ENCODE data around the gene ACTMAP.

Gene ACTMAP

GRCh38 chr19:40717880-40718773 lies 32.1 kb downstream of the ACTMAP start:
- DNase-seq: no peak

- DNase-seq: no peak
Measured at GRCh38 chr19:40717325-40717879, 32.9 kb downstream of the ACTMAP start.

GRCh38 chr19:40716482-40717324 lies 33.6 kb downstream of the ACTMAP start, which contains the start of the genes COQ8B and ITPKC:
TSS of gene COQ8B (minus strand) at chr19:40716886. CDS start at chr19:40714632, 2,254 bp downstream.
TSS of gene ITPKC (plus strand) at chr19:40717112. CDS start at chr19:40717136, 24 bp downstream.
- peak; percentile 99 for DNase-seq

DNA sequence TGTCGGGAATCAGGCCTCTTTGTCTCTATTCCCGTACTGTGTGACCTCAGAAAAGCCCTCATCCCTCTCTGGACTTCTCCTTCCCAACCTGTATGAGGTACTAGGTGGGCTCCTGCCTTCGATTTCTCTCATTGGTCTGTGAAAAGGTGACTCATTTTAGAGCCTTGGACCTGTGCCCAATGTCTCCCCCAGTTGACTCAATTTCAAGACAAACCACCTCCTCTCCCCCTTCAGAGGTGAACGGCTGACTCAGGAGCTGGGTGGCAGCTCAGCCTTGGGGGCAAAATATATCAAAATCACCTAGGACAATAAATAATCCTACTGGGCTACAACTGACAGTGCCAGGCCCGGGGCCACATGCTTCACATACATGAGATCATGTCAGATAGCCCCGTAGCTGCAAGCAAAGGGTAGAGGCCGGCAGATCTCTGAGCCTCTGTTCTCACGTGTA lies 34.2 kb downstream of the ACTMAP start:
- DNase-seq: peak; percentile 60

DNA sequence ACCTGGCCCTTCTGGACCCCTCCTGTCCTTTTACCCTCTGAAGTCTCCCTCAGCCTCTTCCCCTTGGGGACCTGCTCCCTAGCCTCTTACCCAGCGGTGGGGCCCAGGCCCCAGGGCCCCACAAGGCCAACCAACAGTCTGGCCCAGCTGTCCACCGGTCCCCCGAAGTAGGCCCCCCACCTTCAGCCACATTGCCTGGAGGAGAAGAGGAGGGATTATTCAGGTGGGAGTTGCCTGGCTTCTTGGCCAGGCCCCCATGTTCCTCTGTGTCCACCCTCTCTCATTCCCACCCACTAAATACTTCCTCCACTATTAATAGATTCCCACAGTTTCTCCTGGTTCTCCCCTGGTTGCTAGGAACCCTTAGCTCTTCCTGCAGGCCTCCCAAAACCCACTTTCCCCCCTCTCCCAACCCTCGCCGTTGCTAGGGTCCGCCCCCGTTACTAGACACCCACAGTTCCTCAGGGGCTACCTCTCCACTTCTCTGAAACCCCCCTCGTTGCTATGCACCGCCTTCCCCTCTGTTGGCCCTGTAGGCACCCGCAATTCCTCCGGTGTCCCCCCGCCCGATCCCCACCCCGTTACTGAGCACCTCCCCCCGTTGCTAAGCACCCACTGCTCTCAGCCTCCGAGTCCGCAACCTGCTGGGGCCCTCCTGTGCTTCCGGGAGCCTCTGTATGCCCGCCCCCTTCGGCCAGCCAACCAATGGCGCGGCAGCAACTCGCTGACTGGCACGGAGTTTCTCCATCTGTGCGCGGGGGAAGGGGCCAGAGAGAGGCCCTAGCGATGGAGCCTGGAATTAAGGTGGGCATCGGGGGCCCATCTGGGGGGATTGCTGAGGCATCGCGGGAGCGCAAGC lies 35.6 kb downstream of the ACTMAP start:
- peak; percentile 97 for DNase-seq

DNA sequence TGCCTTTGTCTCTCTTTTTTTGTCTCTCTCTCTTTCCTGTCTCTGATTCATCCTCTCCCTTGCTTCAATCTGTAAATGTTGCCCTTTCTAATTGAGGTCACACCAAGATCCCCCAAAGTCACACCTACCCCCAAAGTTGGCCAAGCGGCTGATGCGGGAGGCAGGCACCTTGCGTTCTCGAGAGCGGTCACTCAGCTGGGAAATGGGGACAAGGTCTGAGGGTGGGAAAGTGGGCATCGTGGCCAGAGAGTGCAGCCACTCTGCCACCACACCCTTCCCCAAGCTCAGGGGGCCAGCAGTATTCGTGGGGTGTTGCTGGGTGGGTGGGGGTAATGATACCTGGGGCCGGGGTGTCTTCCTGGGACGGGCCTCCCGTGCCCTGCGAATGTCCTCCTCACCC lies 36.3 kb downstream of the ACTMAP start:
- no peak for DNase-seq

- no peak for DNase-seq
Measured at GRCh38 chr19:40709817-40710216, 40.5 kb downstream of the ACTMAP start.

DNA sequence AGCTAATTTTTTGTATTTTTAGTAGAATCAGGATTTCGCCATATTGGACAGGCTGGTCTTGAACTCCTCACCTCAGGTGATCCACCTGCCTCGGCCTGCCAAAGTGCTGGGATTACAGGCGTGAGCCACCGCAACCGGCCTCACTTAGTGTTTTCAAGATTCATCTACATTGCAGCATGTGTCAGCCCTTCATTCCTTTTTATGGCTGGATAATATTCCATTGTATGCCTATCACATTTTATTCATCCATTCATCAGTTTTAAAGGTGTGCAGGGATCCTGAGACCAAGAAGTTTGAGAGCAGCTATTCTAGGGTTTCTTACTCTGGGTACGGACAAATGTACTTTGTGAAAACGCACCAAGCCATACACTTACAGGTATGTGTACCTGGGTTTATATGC lies 42.7 kb downstream of the ACTMAP start:
- DNase-seq: no peak

DNA sequence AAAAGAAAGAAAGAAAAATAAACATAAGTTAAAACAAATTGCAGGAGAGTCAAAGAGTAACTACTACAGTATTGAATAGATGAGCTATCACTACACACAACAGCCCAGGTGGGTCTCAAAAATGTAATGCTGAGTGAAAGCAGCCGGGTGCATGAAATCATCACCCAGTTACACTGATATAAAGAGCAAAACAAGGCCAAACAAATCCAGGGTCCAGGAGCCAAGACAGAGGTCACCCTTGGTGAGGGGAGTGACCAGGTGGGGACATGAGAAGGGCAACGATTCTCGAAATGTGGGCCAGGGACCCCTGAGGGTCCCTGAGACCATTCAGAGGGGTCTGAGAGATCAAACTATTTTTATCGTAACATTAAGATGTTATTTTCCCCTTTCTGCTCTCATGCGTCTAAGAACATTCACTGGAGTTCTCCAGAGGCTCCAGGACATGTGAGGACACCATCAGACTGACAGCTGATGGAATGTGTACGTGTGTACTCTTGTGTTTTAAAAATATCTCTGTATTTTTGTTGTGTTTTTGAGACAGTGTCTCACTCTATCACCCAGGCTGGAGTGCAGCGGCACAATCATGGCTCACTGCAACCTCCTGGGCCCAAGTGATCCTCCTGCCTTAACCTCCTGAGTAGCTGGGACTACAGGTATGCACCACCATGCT lies 44.2 kb downstream of the ACTMAP start:
- no peak for DNase-seq

DNA sequence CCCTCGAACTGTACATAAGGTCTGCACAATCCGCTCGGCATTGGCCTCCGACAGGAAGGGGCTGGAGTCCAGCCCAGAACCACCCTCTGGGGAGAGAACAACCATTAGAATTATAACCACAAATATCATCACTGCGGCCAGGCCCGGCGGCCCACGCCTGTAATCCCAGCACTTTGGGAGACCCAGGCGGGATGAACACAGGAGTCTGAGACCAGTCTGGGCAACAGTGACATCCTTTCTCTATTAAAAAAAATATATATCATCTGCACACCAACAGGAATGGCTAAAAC lies 45.0 kb downstream of the ACTMAP start:
- no peak for DNase-seq

DNA sequence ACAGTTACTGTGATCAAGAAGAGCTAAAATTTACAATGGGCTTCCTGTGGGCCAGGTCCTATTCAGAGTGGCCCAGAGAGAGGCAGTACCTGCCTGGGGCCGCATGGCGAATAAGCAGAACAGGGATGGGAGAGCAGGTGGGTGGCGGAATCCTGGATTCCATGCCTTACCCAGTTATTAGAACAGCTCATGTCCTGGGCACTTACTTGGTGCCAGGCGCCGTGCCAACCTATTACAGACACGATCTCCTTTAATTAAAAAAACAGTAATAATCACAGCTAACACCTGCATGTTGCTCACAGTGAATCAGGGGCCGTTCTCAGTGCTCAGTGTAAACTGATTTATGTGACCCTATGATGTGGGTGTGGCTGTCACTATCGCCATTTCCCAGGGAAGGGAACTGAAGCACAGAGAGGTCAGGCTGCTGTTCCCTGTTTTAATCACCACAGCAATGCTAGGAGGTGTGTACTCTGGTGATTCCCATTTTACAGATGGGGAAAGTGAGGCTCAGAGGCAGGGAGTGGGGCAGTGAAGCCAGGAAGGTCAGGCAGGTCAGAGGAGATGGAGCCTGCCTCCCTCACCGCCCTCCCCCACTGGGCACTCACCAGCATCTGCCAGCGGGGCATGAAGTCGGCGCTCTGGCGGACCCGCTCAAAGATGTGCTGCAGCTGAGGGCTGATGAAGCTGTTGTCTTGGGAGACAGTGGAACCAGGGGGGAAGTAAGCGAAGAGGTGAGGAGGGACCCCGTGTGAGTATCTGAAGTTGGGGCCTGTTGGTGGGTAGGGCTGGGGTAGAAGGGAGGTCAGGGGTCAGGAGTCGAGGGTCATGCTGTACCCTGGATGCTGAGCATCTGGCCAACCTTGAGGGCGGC lies 45.6 kb downstream of the ACTMAP start:
- DNase-seq: no peak

- no peak for DNase-seq
Measured at GRCh38 chr19:40703029-40703755, 47.1 kb downstream of the ACTMAP start.

GRCh38 chr19:40702337-40703012 lies 47.8 kb downstream of the ACTMAP start:
- no peak for DNase-seq

DNA sequence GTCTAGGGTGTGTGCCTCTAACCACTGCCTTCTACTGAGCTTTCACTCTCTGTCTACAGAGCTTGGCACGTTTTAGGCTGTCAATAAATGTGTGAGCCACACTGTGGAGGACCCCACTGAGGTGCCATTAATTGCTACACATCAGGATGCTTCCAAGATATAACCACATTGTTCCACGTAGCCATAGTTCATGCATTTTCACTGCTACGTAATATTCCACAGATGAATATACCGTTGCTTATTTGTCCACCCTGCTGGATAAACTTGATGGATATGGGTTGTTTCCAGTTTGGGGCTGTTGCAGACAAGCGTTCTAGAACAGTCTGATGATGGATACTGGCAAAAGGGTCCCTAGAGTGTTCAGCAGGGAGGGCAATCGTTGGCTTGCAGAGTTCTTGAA lies 48.5 kb downstream of the ACTMAP start:
- DNase-seq: no peak

- DNase-seq: no peak
Measured at GRCh38 chr19:40700083-40700482, 50.2 kb downstream of the ACTMAP start.

DNA sequence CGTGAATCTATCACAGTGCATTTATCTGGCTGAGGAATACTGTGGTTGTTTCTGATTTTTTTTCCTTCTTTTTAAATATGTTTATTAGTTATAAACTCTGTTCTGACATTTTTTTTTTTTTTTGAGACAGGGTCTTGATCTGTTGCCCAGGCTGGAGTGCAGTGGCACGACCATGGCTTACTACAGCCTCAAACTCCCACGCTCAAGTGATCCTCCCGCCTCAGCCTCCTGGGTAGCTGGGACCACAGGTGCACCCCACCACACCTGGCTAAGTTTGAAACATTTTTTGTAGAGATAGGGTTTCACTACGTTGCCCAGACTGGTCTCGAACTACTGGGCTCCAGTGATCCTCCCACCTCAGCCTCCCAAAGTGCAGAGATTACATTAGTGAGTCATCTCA lies 53.3 kb downstream of the ACTMAP start:
- DNase-seq: no peak

- DNase-seq: no peak
Measured at GRCh38 chr19:40695881-40696280, 54.4 kb downstream of the ACTMAP start.

DNA sequence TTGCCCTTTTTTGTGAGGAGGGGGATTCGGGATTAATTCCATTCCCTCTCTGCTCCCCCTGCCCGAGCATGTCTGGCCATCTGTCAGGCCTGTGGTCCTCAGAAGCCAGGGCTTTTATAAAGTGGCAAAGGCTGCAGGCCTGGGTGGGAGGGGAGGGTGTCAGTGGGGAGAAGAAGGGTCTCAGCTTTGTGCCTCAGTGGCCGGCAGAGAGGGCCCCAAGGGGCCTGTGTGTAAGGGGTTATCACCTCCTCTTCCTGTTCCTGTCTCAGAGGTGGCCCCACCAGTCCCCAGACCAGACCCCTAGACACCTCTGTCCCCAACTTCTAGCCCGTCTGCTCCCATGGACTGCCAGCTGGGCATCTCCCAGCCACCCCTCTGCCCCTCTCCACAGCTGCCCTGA lies 56.4 kb downstream of the ACTMAP start:
- no peak for DNase-seq

- no peak for DNase-seq
Measured at GRCh38 chr19:40693150-40693788, 57.0 kb downstream of the ACTMAP start.
